ENCODE data around the gene FNBP1.

The FNBP1 gene

DNA sequence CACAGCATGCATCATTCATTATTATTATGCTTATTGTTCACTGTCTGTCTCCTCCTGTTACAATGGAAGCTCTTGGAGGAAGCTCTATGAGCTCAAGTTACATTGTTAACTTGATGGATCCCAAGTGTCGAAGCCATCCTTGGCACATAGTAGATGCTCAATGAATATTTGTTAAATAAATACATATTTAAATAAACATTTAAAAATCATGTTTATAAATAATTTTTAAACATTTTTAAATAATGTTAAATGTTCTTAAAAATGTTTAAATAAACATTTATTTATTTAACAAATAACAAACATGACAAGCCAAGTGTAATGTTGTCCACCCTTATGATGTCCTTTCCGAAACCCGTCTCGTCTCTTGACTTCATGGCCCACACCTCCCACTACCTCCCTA is 138.3 kb downstream of the FNBP1 start:
- CTCF ChIA-PET, result interaction anchor here (0.6 to 0.7 kb wide), 2 partner anchors 95 to 1648 kb away, joined by 3 to 4 read pairs; no protein-coding TSS in a partner anchor
- no peak for TF ChIP-seq ZBTB48 (tag by site-specific recombination; IDR thresholded peaks at IDR 0.05)
- TF ChIP-seq ZNF664 (tag by site-specific recombination; IDR thresholded peaks at IDR 0.05), result peak; percentile 73
- POLR2A ChIA-PET, result no interaction called here
- Histone ChIP-seq H3K9me3 (ENCODE audit: control insufficient read depth, insufficient read depth, low read depth, low read length) (no peaks in the 10 kb centered on the region), H3K27ac (ENCODE audit: extremely low read depth, low read depth, low read length) (no peak overlapping the region), H3K4me3 (ENCODE audit: low read depth, low read length) (no peak overlapping the region), H3K36me3 (ENCODE audit: control insufficient read depth in 2 of 2, insufficient read depth in 1 of 2, low read length in 2 of 2) (peaks cover 3 to 44% of the 10 kb centered on the region in 2 experiments; a peak in 2 of 3 replicates), H3K4me1 (ENCODE audit: control insufficient read depth, insufficient read depth, low read length) (no peaks in the 10 kb centered on the region)

DNA sequence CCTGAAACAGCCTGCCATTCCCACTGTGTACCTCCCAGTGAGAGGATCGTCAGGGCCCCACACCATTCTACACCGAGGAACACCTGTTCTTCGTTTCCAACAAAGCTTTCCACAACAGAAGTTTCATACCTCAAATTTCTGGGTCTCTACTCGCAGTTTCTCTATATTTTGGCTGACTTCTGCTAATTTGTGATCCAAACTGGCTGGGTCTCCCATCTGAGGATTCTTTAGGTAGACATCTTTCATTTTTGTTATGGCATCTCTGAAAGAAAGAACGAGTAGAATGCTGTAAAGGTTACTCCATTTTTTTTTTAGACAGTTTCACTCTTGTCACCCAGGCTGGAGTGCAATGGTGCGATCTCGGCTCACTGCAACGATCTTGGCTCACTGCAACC is 140.3 kb downstream of the FNBP1 start:
- ChIA-PET POLR2A (interaction anchor here (0.6 kb wide), 1 partner anchor 521 kb away, joined by 4 read pairs; no protein-coding TSS in a partner anchor), CTCF (interaction anchor here (0.7 to 0.8 kb wide), 2 partner anchors 17 to 42 kb away, joined by 3 read pairs; no protein-coding TSS in a partner anchor)
- Histone ChIP-seq H3K36me3 (ENCODE audit: control insufficient read depth in 2 of 2, insufficient read depth in 1 of 2, low read length in 2 of 2) (peaks cover 0 to 42% of the 10 kb centered on the region in 2 experiments; a peak in 2 of 3 replicates), H3K4me1 (ENCODE audit: control insufficient read depth, insufficient read depth, low read length) (no peaks in the 10 kb centered on the region), H3K9me3 (ENCODE audit: control insufficient read depth, insufficient read depth, low read depth, low read length) (no peaks in the 10 kb centered on the region), H3K4me3 (ENCODE audit: low read depth, low read length) (no peak overlapping the region), H3K27ac (ENCODE audit: extremely low read depth, low read depth, low read length) (no peak overlapping the region)
- TF ChIP-seq ZNF2 (tag by site-specific recombination; IDR thresholded peaks at IDR 0.05), result no peak
- TF ChIP-seq ZFP69B (tag by site-specific recombination; IDR thresholded peaks at IDR 0.05), result no peak
- no peak for TF ChIP-seq ZNF423 (tag by site-specific recombination; IDR thresholded peaks at IDR 0.05)
- no peak for TF ChIP-seq OSR2 (tag by site-specific recombination; IDR thresholded peaks at IDR 0.05)
- no peak for TF ChIP-seq ZBTB1 (tag by site-specific recombination; IDR thresholded peaks at IDR 0.05)
- TF ChIP-seq, protein P1, sequence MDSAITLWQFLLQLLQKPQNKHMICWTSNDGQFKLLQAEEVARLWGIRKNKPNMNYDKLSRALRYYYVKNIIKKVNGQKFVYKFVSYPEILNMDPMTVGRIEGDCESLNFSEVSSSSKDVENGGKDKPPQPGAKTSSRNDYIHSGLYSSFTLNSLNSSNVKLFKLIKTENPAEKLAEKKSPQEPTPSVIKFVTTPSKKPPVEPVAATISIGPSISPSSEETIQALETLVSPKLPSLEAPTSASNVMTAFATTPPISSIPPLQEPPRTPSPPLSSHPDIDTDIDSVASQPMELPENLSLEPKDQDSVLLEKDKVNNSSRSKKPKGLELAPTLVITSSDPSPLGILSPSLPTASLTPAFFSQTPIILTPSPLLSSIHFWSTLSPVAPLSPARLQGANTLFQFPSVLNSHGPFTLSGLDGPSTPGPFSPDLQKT (IDR thresholded peaks at IDR 0.05; ENCODE audit: borderline replicate concordance, low read depth, low read length), result no peak
- no peak for TF ChIP-seq ZNF157 (tag by site-specific recombination; IDR thresholded peaks at IDR 0.05)
- TF ChIP-seq ZNF830 (tag by site-specific recombination; IDR thresholded peaks at IDR 0.05; ENCODE audit: low read depth), result no peak
- TF ChIP-seq ZNF791 (tag by site-specific recombination; IDR thresholded peaks at IDR 0.05), result no peak
- TF ChIP-seq ZNF837 (tag by site-specific recombination; IDR thresholded peaks at IDR 0.05), result no peak
- TF ChIP-seq, protein P2, sequence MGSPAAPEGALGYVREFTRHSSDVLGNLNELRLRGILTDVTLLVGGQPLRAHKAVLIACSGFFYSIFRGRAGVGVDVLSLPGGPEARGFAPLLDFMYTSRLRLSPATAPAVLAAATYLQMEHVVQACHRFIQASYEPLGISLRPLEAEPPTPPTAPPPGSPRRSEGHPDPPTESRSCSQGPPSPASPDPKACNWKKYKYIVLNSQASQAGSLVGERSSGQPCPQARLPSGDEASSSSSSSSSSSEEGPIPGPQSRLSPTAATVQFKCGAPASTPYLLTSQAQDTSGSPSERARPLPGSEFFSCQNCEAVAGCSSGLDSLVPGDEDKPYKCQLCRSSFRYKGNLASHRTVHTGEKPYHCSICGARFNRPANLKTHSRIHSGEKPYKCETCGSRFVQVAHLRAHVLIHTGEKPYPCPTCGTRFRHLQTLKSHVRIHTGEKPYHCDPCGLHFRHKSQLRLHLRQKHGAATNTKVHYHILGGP (tag by site-specific recombination; IDR thresholded peaks at IDR 0.05), result no peak
- no peak for TF ChIP-seq ZNF843 (tag by site-specific recombination; IDR thresholded peaks at IDR 0.05)
- no peak for TF ChIP-seq ZNF174 (tag by site-specific recombination; IDR thresholded peaks at IDR 0.05)
- TF ChIP-seq ZNF670 (tag by site-specific recombination; IDR thresholded peaks at IDR 0.05; ENCODE audit: low read depth), result no peak
- no peak for TF ChIP-seq ZNF433 (tag by site-specific recombination; IDR thresholded peaks at IDR 0.05; ENCODE audit: low read depth)
- TF ChIP-seq ZSCAN30 (tag by site-specific recombination; IDR thresholded peaks at IDR 0.05), result no peak
- TF ChIP-seq ZNF792 (tag by site-specific recombination; IDR thresholded peaks at IDR 0.05), result no peak
- TF ChIP-seq ZNF514 (tag by site-specific recombination; IDR thresholded peaks at IDR 0.05), result no peak
- TF ChIP-seq KLF10 (tag by site-specific recombination; IDR thresholded peaks at IDR 0.05), result no peak
